H1 (cell line): ENCODE measurements around the gene ZCCHC12.

Source experiments
- BRCA1 ChIP-seq: IDR thresholded peaks from 2 replicates; pipeline ENCODE4 v1.6.1; 2012; ENCODE audit warnings: low read depth, low read length, improper control_type of control experiment
- CTCF ChIP-seq, 3 experiments: IDR thresholded peaks; 1 replicate in 2 of 3; 2 replicates in 1 of 3; pipeline versions ENCODE4 v1.5.1 to v1.6.1; 2011; ENCODE audit warnings: low read length in 3 of 3, mild to moderate bottlenecking in 3 of 3, inconsistent platforms in 2 of 3, low read depth in 1 of 3, moderate library complexity in 1 of 3; ENCODE audit not compliant: insufficient read depth in 1 of 3; ENCODE audit errors: control extremely low read depth in 1 of 3
- EZH2 ChIP-seq: fragments of 200-600 bp; sonication (generic); IDR thresholded peaks from 2 replicates; pipeline ENCODE4 v1.7.1; 2012; ENCODE audit warnings: low read depth, mild to moderate bottlenecking, moderate library complexity, low read length, inconsistent platforms; ENCODE audit not compliant: severe bottlenecking
- FOSL1 ChIP-seq: IDR thresholded peaks from 2 replicates; pipeline ENCODE4 v1.6.1; 2011; ENCODE audit warnings: mild to moderate bottlenecking, low read depth, low read length, moderate library complexity; ENCODE audit not compliant: insufficient read depth
- NRF1 ChIP-seq: IDR thresholded peaks from 2 replicates; pipeline ENCODE4 v1.6.1; 2011; ENCODE audit warnings: mild to moderate bottlenecking, low read depth, low read length, improper control_type of control experiment
- PHF8 ChIP-seq: fragments of 200-600 bp; sonication (generic); conservative IDR thresholded peaks from 2 replicates; pipeline ENCODE4 v1.7.1; 2012; ENCODE audit warnings: low read depth, mild to moderate bottlenecking, inconsistent platforms, low read length, moderate library complexity
- RXRA ChIP-seq: IDR thresholded peaks from 2 replicates; pipeline ENCODE4 v1.6.1; 2011; ENCODE audit warnings: low read depth, mild to moderate bottlenecking, low read length, moderate library complexity; ENCODE audit not compliant: insufficient read depth
- SIN3A ChIP-seq, 2 experiments: IDR thresholded peaks in 1 of 2; conservative IDR thresholded peaks in 1 of 2; 2 replicates each; pipeline ENCODE4 v1.6.1; 2011 to 2012; ENCODE audit warnings: low read length in 2 of 2, improper control_type of control experiment in 1 of 2, low read depth in 1 of 2, mild to moderate bottlenecking in 1 of 2
- TCF12 ChIP-seq: IDR thresholded peaks from 2 replicates; pipeline ENCODE4 v1.6.1; 2011; ENCODE audit warnings: low read depth, mild to moderate bottlenecking, low read length

- TF ChIP-seq BRCA1 (no peak), SIN3A (conservative IDR thresholded peaks at IDR 0.05 in 1 of 2, IDR thresholded peaks at IDR 0.05 in 1 of 2; ENCODE audit: low read depth in 1 of 2, low read length in 2 of 2) (no peak), CTCF (IDR thresholded peaks at IDR 0.05; ENCODE audit: control extremely low read depth in 1 of 3, insufficient read depth in 1 of 3, low read depth in 1 of 3, low read length in 3 of 3) (no peak), TCF12 (no peak), EZH2 (no peak), NRF1 (no peak), PHF8 (no peak), FOSL1 (no peak), RXRA (no peak)
Measured at GRCh38 chrX:118867251-118867650, 43.6 kb downstream of the ZCCHC12 start.
